Tibial nerve (tissue), 4 donors: ENCODE results near the gene BSCL2. TPM values are rescaled to one million over a fixed set of nuclear protein-coding genes. Genes with fewer than 3 reads are reported as not detected.
A peak's percentile ranks its signal among the peaks of the same experiment; 100 is the strongest.

Experiments used
- DNase-seq, 2 donors: peaks; one replicate each; pipeline ENCODE4 v3.0.0-alpha.2; 2019; ENCODE audit warnings: low spot score in 2 of 2
- H3K27ac ChIP-seq, 4 donors: fragments of 200-600 bp; sonication (generic) in 3 of 4; one replicate each; pipeline ENCODE4 v1.5.1; 2017 to 2019; ENCODE audit warnings: mild to moderate bottlenecking in 1 of 4
- H3K27me3 ChIP-seq, 2 donors: fragments of 200-600 bp; sonication (generic) in 1 of 2; one replicate each; pipeline versions ENCODE4 v1.5.1 to v1.6.0; 2017 to 2019
- H3K36me3 ChIP-seq, 3 donors: fragments of 200-600 bp; sonication (generic); one replicate each; pipeline ENCODE4 v1.5.1; 2018 to 2019
- H3K4me1 ChIP-seq, 4 donors: fragments of 200-600 bp; sonication (generic) in 3 of 4; one replicate each; pipeline ENCODE4 v1.5.1; 2017 to 2019
- H3K4me3 ChIP-seq, 4 donors: fragments of 200-600 bp; sonication (generic) in 3 of 4; one replicate each; pipeline ENCODE4 v1.5.1; 2017 to 2019; ENCODE audit warnings: mild to moderate bottlenecking in 1 of 4, moderate library complexity in 1 of 4
- H3K9me3 ChIP-seq, 4 donors: fragments of 200-600 bp; sonication (generic) in 3 of 4; one replicate each; pipeline ENCODE4 v1.5.1; 2017 to 2019
- CTCF ChIP-seq, 5 experiments: fragments of 200-600 bp in 3 of 5; fragments of 450-650 bp in 2 of 5; sonication (generic) in 3 of 5; IDR thresholded peaks; one replicate each; pipeline ENCODE4 v1.5.1; 2016 to 2019; ENCODE audit warnings: antibody characterized with exemption in 5 of 5, mild to moderate bottlenecking in 3 of 5, moderate library complexity in 2 of 5
- EP300 ChIP-seq, 2 donors: sonication (generic); formaldehyde crosslinking; IDR thresholded peaks; one replicate each; pipeline ENCODE4 v1.6.1; 2017; ENCODE audit warnings: antibody characterized with exemption in 2 of 2, mild to moderate bottlenecking in 1 of 2
- POLR2A ChIP-seq, 2 donors: fragments of 450-650 bp; IDR thresholded peaks; one replicate each; pipeline ENCODE4 v1.6.1; 2017; ENCODE audit warnings: antibody characterized with exemption in 2 of 2, mild to moderate bottlenecking in 2 of 2, moderate library complexity in 2 of 2
- WGBS, 2 donors: methylation state at CpG; one replicate each; pipeline ENCODE4 v1.1.5; 2018; 5-methylcytosine and 5-hydroxymethylcytosine counted together
- total RNA-seq, 4 donors: library from RNA; depleted of rRNA; stranded (reverse); fragments of >200 nt; gene quantifications; one replicate each; pipeline ENCODE4 v1.1.0, GENCODE V29; 2016

The BSCL2 gene
- total RNA-seq, 4 donors from 2014 or later = 58.8 to 149 (median 93.2) TPM

- WGBS, 2 donors = 90 to 92% methylated on average over 11 of the region's 11 CpGs
- Histone ChIP-seq H3K9me3 (no peaks in the 10 kb centered on the region), H3K4me1 (peaks cover 0 to 50% (median 28%) of the 10 kb centered on the region in 4 donors), H3K27me3 (no peaks in the 10 kb centered on the region), H3K27ac (no peak overlapping the region), H3K4me3 (no peak overlapping the region), H3K36me3 (peaks cover 0 to 39% (median 4%) of the 10 kb centered on the region in 3 donors)
- no peak for TF ChIP-seq POLR2A (IDR thresholded peaks at IDR 0.05)
- TF ChIP-seq CTCF (IDR thresholded peaks at IDR 0.05) = no peak
- TF ChIP-seq EP300 (IDR thresholded peaks at IDR 0.05) = no peak
- DNase-seq = no peak
Measured at GRCh38 chr11:62648967-62649364, 58.3 kb downstream of the BSCL2 start.

GRCh38 chr11:62648185-62648966 lies 58.8 kb downstream of the BSCL2 start:
- Histone ChIP-seq H3K4me1 (peaks cover 0 to 53% (median 28%) of the 10 kb centered on the region in 4 donors), H3K27me3 (no peaks in the 10 kb centered on the region), H3K9me3 (no peaks in the 10 kb centered on the region), H3K27ac (no peak overlapping the region), H3K36me3 (peaks cover 0 to 45% (median 4%) of the 10 kb centered on the region in 3 donors), H3K4me3 (no peak overlapping the region)
- WGBS, 2 donors = 89 to 92% methylated on average over 21 to 24 of the region's 24 CpGs
- TF ChIP-seq EP300 (IDR thresholded peaks at IDR 0.05) (no peak), CTCF (IDR thresholded peaks at IDR 0.05) (no peak), POLR2A (IDR thresholded peaks at IDR 0.05) (no peak)
- DNase-seq = no peak

GRCh38 chr11:62647609-62648005 lies 59.6 kb downstream of the BSCL2 start:
- no peaks in the 10 kb centered on the region for H3K27me3 ChIP-seq
- no peak overlapping the region for H3K4me3 ChIP-seq
- no peak for DNase-seq
- no peaks in the 10 kb centered on the region for H3K9me3 ChIP-seq
- peaks cover 0 to 51% (median 4%) of the 10 kb centered on the region in 3 donors for H3K36me3 ChIP-seq
- 82 to 87% methylated on average over 6 of the region's 6 CpGs for WGBS, 2 donors
- no peak overlapping the region for H3K27ac ChIP-seq
- H3K4me1 ChIP-seq = peaks cover 0 to 51% (median 28%) of the 10 kb centered on the region in 4 donors
- no peak for TF ChIP-seq EP300 (IDR thresholded peaks at IDR 0.05)
- TF ChIP-seq POLR2A (IDR thresholded peaks at IDR 0.05) = no peak
- TF ChIP-seq CTCF (IDR thresholded peaks at IDR 0.05) = no peak

- H3K4me1 ChIP-seq = peaks cover 0 to 47% (median 23%) of the 10 kb centered on the region in 4 donors
Measured at GRCh38 chr11:62646825-62647608, 60.2 kb downstream of the BSCL2 start.

More at GRCh38 chr11:62646825-62647608, 60.2 kb downstream of the BSCL2 start:
- H3K27ac ChIP-seq = peak overlapping the region in 2 of 4 donors; percentile 66 to 96
- H3K27me3 ChIP-seq = no peaks in the 10 kb centered on the region
- no peak for DNase-seq
- H3K4me3 ChIP-seq = peak overlapping the region in 2 of 4 donors; percentile 87 to 90
- H3K9me3 ChIP-seq = no peaks in the 10 kb centered on the region
- H3K36me3 ChIP-seq = peaks cover 0 to 56% (median 4%) of the 10 kb centered on the region in 3 donors
- TF ChIP-seq EP300 (IDR thresholded peaks at IDR 0.05) (no peak), CTCF (IDR thresholded peaks at IDR 0.05) (no peak), POLR2A (IDR thresholded peaks at IDR 0.05) (no peak)
- WGBS, 2 donors = 45 to 65% methylated on average over 22 to 32 of the region's 32 CpGs
